HG03571 (cell line): ENCODE measurements around the gene TK1.
"Not testable (repeated sequence)": the region's sequence is repeated elsewhere in the genome, so short reads cannot be mapped to it uniquely, and the experiment has no call there.

Experiments used
- ATAC-seq: cut with Tn5 transposase; IDR thresholded peaks from one replicate; pipeline ENCODE4 v1.9.1; 2021; ENCODE audit not compliant: unreplicated experiment

TK1 gene

DNA sequence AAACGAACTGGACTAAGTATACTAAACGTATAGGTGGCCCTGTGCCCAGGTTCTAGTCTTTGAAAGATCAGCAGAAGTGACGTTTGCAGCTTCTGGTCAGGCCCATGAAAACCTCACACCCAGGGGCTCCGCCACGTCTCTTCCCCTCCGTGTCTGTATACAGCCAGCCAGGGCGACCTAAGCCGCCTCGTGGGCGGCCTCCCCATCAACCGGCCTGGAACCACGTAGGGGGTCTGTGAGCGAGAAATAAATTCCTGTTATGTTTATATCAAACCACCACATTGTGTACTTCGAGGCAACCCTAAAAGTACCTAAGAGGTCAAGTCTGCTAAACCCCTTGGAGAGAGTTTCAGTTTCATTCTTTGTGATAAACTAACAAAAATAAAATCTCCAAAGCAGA, 6.8 kb downstream of the TK1 start:
- no peak for ATAC-seq

DNA sequence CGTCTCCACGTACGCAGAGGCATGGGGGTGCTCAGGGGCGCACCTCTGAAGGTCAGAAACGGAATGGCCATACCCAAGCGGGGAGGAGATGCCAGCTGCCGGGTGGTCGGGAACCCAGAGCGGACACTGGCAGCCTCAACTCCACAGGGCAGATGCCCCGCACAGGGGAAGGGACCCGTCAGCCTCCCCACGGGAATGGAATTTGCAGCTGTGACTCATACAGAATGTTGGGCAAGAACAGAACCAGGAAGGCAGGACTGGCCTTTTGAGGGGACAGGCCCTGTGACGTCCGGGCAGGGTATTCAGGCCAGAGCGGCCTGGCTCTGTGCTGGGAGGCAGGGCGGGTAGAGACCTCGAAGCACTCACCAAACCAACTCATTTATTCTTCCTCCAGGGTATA, 7.5 kb downstream of the TK1 start:
- no peak for ATAC-seq

DNA sequence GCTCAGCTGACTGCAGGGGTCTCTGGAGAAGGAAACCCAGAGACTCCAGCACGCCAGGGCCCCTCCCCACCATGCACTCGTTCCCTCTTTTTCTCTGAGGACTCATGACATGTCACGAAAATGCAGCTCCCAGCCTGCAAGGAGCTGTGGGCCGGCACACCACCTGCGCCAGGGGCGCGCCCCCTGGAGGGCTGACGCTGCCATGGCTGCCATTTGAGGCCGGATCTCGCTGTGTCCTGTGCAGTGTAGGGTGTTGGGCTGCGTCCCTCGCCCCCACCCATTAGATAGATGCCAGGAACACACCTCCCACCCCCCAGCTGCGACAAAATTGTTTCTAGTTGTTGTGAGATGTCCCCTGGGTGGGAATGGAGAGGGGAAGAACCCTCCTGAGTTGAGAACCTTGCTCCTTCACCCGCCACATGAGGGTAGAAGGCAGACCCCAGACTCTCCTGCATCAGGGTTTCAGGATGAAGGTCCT, 10.3 kb downstream of the TK1 start:
- ATAC-seq: no peak

DNA sequence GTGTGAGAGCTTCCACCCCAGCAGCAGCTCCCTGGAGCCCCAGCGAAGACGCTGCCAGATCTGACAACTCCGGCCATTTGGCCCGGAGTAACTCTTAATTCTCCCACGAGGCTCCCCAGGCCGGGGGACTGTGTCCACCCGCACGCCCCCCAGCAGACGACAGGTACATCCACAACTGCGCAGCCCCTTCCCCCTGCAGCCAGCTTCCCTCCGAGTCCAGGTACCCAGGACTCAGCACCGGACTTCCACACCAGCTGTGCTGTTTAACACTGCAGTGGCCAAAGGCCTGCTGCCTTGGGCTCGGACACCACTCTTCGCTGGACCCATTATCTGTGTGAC, 11.2 kb downstream of the TK1 start:
- no peak for ATAC-seq

DNA sequence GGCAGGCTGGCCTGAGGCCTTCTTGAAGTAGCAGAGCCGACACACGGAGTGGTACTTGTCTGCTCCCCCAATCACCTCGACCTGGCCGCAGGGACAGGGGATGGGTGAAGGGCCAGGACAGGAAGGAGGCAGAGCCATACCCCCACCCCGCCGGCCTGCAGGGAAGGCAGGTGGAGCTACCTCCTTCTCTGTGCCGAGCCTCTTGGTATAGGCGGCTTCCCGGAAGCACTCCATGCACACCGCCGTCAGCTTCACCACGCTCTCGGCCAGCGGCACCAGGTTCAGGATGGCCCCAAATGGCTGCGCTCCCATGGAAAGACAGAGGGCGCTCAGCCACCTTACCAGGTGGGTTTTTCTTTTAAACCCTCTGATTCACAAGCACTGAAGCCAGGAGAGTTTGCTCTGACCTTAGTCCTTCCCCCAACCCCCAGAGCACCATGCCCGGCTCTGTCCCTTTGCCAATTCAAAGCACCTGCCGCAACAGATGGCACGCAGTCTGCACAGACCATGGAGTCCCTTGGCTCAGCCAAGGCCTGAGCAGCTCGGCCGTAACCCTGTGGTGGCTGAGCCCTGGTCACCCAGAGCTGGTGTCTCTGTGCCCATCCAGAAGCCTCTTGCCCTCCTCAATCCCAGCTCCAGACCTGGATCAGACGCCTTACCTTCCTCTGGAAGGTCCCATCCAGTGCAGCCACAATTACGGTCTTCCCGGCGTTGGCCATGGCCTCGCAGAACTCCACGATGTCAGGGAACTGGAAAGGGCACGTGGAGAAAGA, 11.8 kb downstream of the TK1 start:
- no peak for ATAC-seq

DNA sequence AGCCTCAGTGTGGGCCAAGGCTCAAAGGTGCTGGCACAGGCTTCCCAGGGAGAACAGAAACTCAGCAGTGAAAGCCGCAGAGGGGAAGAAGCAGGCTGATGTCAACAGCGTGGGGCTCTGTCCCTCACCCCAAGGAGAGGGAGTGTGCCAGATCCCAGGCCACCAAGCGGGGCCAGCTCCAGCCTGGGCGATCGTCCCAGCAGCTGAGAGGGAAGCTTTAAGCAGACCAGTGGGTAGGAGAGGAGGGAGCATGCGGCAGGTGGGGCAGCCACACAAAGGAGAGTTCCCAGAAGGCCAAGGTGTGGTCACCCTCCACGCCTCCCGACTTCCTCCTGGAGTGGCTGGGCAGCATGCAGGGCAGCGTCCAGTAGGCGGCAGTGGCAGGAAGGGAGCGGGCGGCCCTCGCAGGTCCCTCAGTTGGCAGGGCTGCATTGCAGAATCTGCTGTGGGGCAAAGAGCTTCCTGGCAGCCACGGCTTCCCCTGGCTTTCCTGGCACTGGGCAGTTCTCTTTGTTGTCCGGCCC, 12.4 kb downstream of the TK1 start:
- ATAC-seq: no peak

DNA sequence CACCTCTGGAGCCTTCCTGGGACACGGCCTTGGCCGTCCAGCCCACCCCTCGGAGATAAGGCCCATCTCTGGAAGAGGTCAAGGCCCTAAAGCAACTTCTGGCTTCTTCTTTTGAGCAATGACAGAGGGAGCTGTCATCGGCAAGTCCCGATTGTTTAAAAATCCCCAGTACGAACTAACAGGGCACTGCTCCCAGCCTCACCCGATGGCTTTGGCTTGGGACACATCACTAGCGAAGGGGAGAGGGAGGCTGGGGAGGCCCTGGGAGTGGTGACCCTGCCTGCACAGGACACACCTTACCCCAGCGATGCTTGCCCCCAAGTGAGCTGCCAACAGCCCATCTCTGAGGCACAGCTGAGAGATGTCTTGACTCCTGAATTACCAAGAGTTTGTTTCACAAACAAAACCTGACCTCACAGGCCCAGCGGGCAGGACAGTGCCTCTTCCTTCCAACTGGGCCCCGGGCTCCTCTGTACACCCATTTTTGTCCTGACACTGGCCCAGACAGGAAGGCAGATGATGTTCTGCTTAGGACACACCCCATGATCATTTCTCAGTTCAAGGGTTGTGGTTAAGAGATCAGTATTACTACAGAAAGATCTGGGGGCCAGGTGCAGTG, 13.6 kb downstream of the TK1 start:
- ATAC-seq: no peak

DNA sequence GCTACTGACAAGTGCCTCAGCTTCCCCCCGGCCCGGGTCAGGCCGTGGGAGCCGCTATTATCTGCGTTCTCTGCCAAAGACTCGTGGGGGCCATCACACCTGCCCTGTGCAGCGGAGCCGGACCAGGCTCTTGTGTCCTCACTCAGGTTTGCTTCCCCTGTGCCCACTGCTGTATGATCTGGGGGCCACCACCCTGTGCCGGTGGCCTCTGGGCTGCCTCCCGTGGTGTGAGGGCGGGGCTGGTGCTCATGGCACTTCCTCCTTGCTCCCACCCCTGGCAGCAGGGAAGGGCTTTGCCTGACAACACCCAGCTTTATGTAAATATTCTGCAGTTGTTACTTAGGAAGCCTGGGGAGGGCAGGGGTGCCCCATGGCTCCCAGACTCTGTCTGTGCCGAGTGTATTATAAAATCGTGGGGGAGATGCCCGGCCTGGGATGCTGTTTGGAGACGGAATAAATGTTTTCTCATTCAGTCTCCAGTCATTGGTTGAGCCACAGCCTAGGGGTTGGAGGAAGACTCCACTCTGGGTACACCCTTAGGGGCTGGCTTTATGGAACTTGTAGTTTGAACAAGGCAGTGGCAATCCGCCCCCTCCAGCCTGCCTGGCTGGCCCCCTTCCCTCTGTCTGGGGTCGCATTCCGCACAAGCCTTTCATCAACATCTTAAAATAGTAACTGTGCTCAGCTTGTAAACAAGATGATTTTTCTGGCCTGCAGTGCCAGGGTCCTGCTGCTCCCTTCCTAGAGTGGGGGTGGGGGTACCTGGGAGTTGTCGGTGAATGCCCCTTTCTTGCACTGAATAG, 14.4 kb downstream of the TK1 start:
- ATAC-seq: no peak

DNA sequence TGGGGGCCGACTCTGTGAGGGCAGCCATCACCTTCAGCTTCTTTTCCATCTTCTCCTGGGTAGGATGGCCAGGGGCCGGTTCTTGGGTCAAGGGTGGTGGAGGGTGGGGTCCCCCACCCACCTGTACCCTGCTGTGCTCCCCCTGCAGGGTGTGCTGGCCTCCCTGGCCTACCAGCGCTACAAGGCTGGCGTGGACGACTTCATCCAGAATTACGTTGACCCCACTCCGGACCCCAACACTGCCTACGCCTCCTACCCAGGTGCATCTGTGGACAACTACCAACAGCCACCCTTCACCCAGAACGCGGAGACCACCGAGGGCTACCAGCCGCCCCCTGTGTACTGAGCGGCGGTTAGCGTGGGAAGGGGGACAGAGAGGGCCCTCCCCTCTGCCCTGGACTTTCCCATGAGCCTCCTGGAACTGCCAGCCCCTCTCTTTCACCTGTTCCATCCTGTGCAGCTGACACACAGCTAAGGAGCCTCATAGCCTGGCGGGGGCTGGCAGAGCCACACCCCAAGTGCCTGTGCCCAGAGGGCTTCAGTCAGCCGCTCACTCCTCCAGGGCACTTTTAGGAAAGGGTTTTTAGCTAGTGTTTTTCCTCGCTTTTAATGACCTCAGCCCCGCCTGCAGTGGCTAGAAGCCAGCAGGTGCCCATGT, 15.1 kb downstream of the TK1 start:
- not testable (repeated sequence) for ATAC-seq

DNA sequence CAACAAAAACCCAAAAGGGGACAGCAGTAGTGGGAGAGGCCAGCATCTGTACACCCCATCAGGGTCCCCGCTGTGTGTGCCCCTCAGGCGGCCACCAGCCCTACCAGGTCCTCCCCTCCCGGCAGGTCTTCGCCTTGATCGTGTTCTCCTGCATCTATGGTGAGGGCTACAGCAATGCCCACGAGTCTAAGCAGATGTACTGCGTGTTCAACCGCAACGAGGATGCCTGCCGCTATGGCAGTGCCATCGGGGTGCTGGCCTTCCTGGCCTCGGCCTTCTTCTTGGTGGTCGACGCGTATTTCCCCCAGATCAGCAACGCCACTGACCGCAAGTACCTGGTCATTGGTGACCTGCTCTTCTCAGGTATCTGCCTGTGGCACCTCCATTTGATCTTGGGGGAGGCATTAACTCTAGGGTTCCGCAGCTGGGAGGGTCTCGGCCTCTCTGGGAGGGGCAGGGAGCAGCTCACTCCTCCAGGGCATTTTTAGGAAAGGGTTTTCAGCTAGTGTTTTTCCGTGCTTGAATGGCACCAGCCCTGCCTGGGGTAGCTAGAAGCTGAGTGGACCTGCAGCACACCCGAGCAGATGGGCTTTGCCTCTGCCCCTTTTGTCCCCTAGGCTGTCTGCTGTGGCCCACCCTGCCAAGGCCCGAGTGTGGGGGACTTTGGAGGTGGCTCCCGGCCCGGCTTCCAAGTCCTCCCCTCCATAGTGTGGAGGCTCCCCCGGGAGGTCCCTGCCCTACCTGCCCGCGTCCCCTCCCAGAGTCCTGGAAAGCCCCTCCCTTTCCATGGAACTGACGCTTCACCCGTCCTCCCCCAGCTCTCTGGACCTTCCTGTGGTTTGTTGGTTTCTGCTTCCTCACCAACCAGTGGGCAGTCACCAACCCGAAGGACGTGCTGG, 15.9 kb downstream of the TK1 start:
- no peak for ATAC-seq

DNA sequence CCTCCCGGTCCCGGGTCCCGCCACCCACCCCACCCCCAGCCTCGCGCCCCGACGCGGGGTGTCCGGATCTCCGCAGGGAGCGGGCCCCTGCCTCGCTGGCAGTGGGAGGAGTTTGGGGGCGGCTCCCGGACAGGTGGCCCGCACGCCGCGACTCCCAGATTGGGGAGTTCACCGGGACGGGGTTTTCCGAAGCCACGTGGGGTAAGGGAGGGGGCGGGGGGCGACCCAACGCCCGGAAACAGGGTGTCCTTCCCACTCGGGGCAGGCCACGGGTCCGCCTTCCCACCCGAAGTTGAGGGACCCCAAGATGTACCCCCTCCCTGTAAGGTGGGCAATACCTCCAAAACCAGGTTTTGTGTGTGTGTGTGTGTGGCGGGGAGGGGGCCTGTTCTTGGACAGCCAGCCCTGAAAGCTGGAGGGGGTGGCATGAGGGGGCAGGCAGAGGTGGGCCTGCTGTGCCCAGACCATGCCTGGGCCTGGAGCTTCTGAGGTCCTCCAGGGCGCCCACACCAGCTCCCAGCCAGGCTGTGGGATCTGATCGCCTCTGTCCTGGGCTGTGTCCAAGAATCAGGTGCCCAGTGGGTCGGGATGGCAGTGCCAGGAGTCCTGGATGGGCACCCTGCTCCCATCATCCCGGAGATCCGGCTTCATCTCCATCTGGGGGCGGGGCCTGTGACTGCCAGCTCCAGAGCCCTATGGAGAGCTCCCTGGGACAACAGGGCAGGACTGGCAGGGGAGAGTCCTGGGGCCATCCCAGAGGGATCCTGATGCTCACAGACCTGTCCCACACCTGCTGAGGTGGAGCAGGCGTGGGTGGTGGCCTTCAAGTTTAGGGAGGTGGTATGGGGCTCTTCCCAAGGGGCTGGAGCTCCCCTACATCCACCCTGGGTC, 17.7 kb downstream of the TK1 start:
- peak; percentile 8 for ATAC-seq

DNA sequence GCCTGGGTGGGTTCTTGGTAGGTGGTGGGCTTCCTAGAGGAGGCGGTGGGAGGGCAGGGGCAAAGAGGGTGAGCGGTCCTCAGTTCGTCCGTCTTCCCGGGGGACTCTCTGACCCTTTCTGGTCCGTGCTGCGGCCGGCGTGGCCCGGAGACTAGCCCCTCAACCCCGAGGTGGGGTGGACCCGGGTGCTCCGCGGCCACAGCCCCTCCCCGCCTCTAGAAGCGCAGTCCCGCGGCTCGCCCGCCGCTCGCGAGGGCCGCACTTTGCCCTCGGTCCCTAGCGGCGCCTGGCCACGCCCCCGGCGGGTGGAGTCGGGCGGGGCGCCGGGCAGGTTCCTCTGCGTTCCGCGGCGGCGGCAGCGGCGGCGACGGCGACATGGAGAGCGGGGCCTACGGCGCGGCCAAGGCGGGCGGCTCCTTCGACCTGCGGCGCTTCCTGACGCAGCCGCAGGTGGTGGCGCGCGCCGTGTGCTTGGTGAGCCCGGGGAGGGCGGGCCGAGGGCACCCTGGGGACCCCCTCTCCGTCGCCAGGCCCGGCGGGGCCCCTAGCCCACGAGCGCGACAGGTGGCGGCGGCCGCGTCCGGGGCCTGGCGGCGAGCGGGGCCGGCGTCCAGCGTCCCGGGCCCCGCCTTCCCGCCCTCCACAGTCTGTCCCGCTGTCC, 18.5 kb downstream of the TK1 start, which contains the start of gene SYNGR2:
Gene SYNGR2, plus strand, starts transcription at position 340 of the 661 bp plus-strand sequence. Its CDS starts 36 bp downstream, at position 376.
- peak; percentile 50 for ATAC-seq

DNA sequence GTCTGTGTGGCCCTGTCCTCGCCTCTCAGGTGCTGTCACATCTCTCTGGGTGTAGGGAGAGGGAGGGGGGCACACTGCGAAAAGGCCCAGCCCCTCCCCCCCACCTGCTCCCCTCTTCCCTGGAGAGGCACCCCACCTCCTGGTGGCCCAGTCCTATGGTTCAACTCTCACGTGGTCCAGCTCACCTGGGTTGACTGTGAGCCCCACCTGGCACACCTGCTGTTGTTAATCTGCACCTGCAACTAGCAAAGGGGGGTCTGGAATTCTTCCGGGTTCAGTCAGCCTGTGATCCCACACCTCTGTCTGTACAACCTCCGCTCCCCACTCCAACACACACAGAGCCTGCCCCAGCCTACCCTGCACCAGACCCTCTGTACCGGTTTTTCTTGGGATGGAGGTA, 20.4 kb downstream of the TK1 start:
- no peak for ATAC-seq

DNA sequence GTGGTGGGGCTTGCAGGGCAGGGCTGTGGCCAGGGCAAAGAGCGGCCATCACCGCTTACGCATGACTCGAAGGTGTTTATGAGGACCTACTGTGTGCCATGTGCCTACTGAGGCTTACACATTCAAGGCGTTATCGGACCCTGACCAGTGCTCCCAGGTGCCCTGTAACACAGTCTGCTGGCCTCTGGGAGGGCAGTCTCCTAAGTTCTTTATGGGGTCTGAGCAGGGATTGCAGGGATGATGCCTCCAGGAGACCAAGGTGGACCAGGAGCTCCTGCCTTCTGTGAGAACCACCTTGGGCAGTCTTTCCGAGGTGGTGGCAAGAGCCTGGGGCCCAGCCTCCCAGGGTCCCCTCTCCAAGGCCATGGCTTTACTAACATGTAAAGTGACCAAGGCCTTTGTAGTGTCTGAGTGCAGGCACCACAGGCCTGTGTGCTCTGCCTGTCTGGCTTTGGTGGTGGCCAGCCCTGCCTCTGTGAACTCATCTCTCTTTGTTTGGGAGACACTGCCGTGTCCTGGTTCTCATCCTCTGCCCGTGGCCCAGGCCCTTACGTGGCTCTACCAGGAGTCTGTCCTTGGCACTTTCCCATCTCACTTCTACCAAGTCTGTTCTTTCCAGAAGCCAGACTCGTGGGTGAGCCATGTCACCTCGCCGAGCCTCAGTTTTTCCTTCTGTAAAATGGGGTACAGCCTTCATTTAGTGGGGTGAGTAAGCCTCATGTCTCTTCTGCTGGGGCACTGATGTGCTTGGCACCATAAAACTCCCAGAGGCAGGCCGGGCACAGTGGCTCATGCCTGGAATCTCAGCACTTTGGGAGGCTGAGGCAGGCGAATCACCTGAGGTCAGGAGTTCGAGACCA, 21.9 kb downstream of the TK1 start:
- no peak for ATAC-seq

DNA sequence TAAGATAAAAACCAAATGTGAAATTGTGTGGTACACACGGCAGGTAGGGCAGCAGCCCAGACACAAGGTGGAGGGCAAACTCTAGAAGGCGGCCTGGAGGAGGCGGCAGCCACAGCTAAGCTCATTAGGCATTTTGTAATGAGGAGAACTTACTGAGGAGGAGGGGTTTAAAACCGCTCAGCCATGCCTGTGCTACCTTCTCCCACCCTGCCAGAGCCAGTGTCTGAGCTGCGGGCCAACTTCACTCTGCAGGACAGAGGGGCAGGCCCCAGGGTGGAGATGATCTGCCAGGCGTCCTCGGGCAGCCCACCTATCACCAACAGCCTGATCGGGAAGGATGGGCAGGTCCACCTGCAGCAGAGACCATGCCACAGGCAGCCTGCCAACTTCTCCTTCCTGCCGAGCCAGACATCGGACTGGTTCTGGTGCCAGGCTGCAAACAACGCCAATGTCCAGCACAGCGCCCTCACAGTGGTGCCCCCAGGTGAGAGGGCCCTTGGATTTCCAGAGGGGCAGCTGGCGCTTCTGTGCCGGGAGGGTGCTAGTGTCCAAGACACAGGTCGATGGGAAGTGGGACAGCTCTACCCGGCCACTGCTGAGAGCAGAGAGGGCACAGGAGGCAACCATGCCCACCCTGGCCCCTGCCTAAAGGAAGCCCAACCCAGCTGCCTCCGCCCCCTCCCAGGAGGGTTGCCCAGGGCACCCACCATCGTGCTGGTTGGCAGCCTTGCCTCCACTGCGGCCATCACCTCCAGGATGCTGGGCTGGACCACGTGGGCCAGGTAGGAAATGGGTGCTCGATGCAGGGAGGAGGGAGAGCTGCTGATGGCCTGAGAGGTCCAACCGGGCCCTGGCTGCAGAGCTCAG, 22.7 kb downstream of the TK1 start:
- no peak for ATAC-seq

DNA sequence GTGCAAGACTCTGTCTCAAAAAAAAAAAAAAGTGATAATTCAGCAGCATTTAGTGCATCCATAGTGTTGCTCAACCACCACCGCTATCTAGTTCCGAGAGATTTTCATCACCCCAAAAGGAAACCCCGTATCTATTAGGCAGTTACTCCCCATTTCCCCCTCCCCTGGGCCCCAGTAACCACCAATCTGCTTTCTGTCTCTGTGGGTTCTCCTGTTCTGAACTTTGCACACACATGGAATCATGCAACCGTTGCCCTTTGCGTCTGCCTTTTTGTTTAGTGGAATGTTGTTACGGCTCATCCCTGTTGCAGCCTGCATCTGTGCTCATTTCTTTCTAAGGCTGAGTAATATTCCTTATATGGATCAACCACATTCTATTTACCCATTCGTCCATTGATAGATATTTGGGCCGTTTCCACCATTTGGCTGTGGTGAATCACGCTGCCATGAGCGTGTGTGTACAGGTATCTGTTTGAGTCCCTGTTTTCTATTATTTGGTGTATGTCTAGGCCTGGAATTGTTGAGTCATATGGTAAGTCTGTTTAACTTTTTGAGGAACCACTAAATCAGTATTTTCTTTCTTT, 27.2 kb downstream of the TK1 start:
- no peak for ATAC-seq
